Mammary epithelial cell (primary cell): ENCODE measurements around the gene TRPV6.

Experiments
- CTCF ChIP-seq, 2 donors: IDR thresholded peaks in 1 of 2; conservative IDR thresholded peaks in 1 of 2; 2 replicates each; pipeline ENCODE4 v1.5.1; 2011 to 2012; ENCODE audit warnings: inconsistent platforms in 2 of 2, low read length in 2 of 2, mild to moderate bottlenecking in 2 of 2, control low read depth in 1 of 2, low read depth in 1 of 2; ENCODE audit not compliant: insufficient read depth in 1 of 2; ENCODE audit errors: extremely low read depth in 1 of 2
- EZH2 ChIP-seq: IDR thresholded peaks from 2 replicates; pipeline ENCODE4 v1.6.1; 2012; ENCODE audit warnings: low read length, inconsistent platforms, borderline replicate concordance

DNA sequence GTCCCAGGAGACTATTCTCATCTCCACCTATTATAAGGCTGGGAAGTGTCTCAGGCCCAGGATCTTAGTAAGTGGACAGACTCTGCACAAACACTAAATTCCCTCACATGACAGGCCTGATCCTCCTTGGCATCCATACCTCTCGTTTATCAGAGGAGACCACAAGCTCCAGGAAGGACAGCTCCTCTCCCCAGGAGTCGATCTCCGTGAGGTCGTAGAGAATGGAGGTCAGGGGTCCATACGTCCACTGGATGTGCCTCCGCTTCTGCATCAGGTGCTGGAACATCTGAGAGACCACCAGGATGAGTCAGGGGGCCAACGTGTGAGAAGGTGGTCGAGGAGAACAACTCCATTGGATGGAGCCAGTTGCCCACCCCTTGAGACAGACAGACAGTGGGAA, 42.4 kb upstream of the TRPV6 start:
- TF ChIP-seq CTCF (conservative IDR thresholded peaks at IDR 0.05 in 1 of 2, IDR thresholded peaks at IDR 0.05 in 1 of 2; ENCODE audit: extremely low read depth in 1 of 2, insufficient read depth in 1 of 2, low read depth in 1 of 2, low read length in 2 of 2) (no peak), EZH2 (no peak)
